Tibial nerve (tissue), 4 donors: Measurements from ENCODE around the gene LRP8. TPM values are rescaled to one million over a fixed set of nuclear protein-coding genes. Genes with fewer than 3 reads are reported as not detected.

ENCODE experiments used
- DNase-seq, 2 donors: peaks; one replicate each; pipeline ENCODE4 v3.0.0-alpha.2; 2019; ENCODE audit warnings: low spot score in 2 of 2
- H3K27ac ChIP-seq, 4 donors: fragments of 200-600 bp; sonication (generic) in 3 of 4; one replicate each; pipeline ENCODE4 v1.5.1; 2017 to 2019; ENCODE audit warnings: mild to moderate bottlenecking in 1 of 4
- H3K27me3 ChIP-seq, 2 donors: fragments of 200-600 bp; sonication (generic) in 1 of 2; one replicate each; pipeline versions ENCODE4 v1.5.1 to v1.6.0; 2017 to 2019
- H3K36me3 ChIP-seq, 3 donors: fragments of 200-600 bp; sonication (generic); one replicate each; pipeline ENCODE4 v1.5.1; 2018 to 2019
- H3K4me1 ChIP-seq, 4 donors: fragments of 200-600 bp; sonication (generic) in 3 of 4; one replicate each; pipeline ENCODE4 v1.5.1; 2017 to 2019
- H3K4me3 ChIP-seq, 4 donors: fragments of 200-600 bp; sonication (generic) in 3 of 4; one replicate each; pipeline ENCODE4 v1.5.1; 2017 to 2019; ENCODE audit warnings: mild to moderate bottlenecking in 1 of 4, moderate library complexity in 1 of 4
- H3K9me3 ChIP-seq, 4 donors: fragments of 200-600 bp; sonication (generic) in 3 of 4; one replicate each; pipeline ENCODE4 v1.5.1; 2017 to 2019
- CTCF ChIP-seq, 5 experiments: fragments of 200-600 bp in 3 of 5; fragments of 450-650 bp in 2 of 5; sonication (generic) in 3 of 5; IDR thresholded peaks; one replicate each; pipeline ENCODE4 v1.5.1; 2016 to 2019; ENCODE audit warnings: antibody characterized with exemption in 5 of 5, mild to moderate bottlenecking in 3 of 5, moderate library complexity in 2 of 5
- EP300 ChIP-seq, 2 donors: sonication (generic); formaldehyde crosslinking; IDR thresholded peaks; one replicate each; pipeline ENCODE4 v1.6.1; 2017; ENCODE audit warnings: antibody characterized with exemption in 2 of 2, mild to moderate bottlenecking in 1 of 2
- POLR2A ChIP-seq, 2 donors: fragments of 450-650 bp; IDR thresholded peaks; one replicate each; pipeline ENCODE4 v1.6.1; 2017; ENCODE audit warnings: antibody characterized with exemption in 2 of 2, mild to moderate bottlenecking in 2 of 2, moderate library complexity in 2 of 2
- WGBS, 2 donors: methylation state at CpG; one replicate each; pipeline ENCODE4 v1.1.5; 2018; 5-methylcytosine and 5-hydroxymethylcytosine counted together
- total RNA-seq, 4 donors: library from RNA; depleted of rRNA; stranded (reverse); fragments of >200 nt; gene quantifications; one replicate each; pipeline ENCODE4 v1.1.0, GENCODE V29; 2016

The LRP8 gene
- total RNA-seq, 4 donors from 2014 or later: 2.2 to 15.0 (median 2.5) TPM

- no peaks in the 10 kb centered on the region for H3K4me1 ChIP-seq
- WGBS, 2 donors: 93 to 94% methylated on average over 4 of the region's 4 CpGs
- H3K36me3 ChIP-seq: peaks cover 0 to 9% (median 0%) of the 10 kb centered on the region in 3 donors
- no peaks in the 10 kb centered on the region for H3K27me3 ChIP-seq
- DNase-seq: no peak
- no peak overlapping the region for H3K4me3 ChIP-seq
- H3K9me3 ChIP-seq: no peaks in the 10 kb centered on the region
- H3K27ac ChIP-seq: no peak overlapping the region
- TF ChIP-seq CTCF (IDR thresholded peaks at IDR 0.05) (no peak), EP300 (IDR thresholded peaks at IDR 0.05) (no peak), POLR2A (IDR thresholded peaks at IDR 0.05) (no peak)
These were observed 77.5 kb downstream of the LRP8 start for GRCh38 chr1:53250325-53250724.

GRCh38 chr1:53249706-53250105 is 78.2 kb downstream of the LRP8 start:
- WGBS, 2 donors: 52 to 58% methylated on average over 3 of the region's 3 CpGs

GRCh38 chr1:53246261-53247134 is 81.4 kb downstream of the LRP8 start:
- Histone ChIP-seq H3K9me3 (no peaks in the 10 kb centered on the region), H3K27me3 (no peaks in the 10 kb centered on the region), H3K4me3 (no peak overlapping the region), H3K27ac (no peak overlapping the region), H3K36me3 (peaks cover 0 to 5% (median 0%) of the 10 kb centered on the region in 3 donors), H3K4me1 (no peaks in the 10 kb centered on the region)
- TF ChIP-seq EP300 (IDR thresholded peaks at IDR 0.05) (no peak), POLR2A (IDR thresholded peaks at IDR 0.05) (no peak), CTCF (IDR thresholded peaks at IDR 0.05) (no peak)
- DNase-seq: no peak
- WGBS, 2 donors: 77 to 92% methylated on average over 4 of the region's 4 CpGs

More at GRCh38 chr1:53249706-53250105, 78.2 kb downstream of the LRP8 start:
- Histone ChIP-seq H3K36me3 (peaks cover 0 to 5% (median 0%) of the 10 kb centered on the region in 3 donors), H3K4me1 (no peaks in the 10 kb centered on the region), H3K27me3 (no peaks in the 10 kb centered on the region), H3K4me3 (no peak overlapping the region), H3K9me3 (no peaks in the 10 kb centered on the region), H3K27ac (no peak overlapping the region)
- TF ChIP-seq POLR2A (IDR thresholded peaks at IDR 0.05) (no peak), EP300 (IDR thresholded peaks at IDR 0.05) (no peak)
- no peak for DNase-seq

- Histone ChIP-seq H3K9me3 (no peaks in the 10 kb centered on the region), H3K4me3 (no peak overlapping the region), H3K27ac (no peak overlapping the region), H3K4me1 (peaks cover 0 to under 1% (median under 1%) of the 10 kb centered on the region in 4 donors), H3K27me3 (no peaks in the 10 kb centered on the region), H3K36me3 (no peaks in the 10 kb centered on the region)
- TF ChIP-seq EP300 (IDR thresholded peaks at IDR 0.05) (no peak), CTCF (IDR thresholded peaks at IDR 0.05) (no peak), POLR2A (IDR thresholded peaks at IDR 0.05) (no peak)
- WGBS, 2 donors: 71 to 80% methylated on average over 4 of the region's 4 CpGs
- no peak for DNase-seq
These were observed 83.7 kb downstream of the LRP8 start for GRCh38 chr1:53244141-53244540.

- no peak overlapping the region for H3K4me3 ChIP-seq
- TF ChIP-seq EP300 (IDR thresholded peaks at IDR 0.05) (no peak), POLR2A (IDR thresholded peaks at IDR 0.05) (no peak), CTCF (IDR thresholded peaks at IDR 0.05) (no peak)
- H3K27ac ChIP-seq: no peak overlapping the region
- H3K9me3 ChIP-seq: no peaks in the 10 kb centered on the region
- H3K27me3 ChIP-seq: no peaks in the 10 kb centered on the region
- no peak for DNase-seq
- WGBS, 2 donors: 70 to 71% methylated on average over 4 of the region's 4 CpGs
- no peaks in the 10 kb centered on the region for H3K36me3 ChIP-seq
- H3K4me1 ChIP-seq: peaks cover 0 to 12% (median 10%) of the 10 kb centered on the region in 4 donors
These were observed 85.5 kb downstream of the LRP8 start for GRCh38 chr1:53242381-53242780.
